ENCODE results near the gene ARFIP1.

ARFIP1 gene

DNA sequence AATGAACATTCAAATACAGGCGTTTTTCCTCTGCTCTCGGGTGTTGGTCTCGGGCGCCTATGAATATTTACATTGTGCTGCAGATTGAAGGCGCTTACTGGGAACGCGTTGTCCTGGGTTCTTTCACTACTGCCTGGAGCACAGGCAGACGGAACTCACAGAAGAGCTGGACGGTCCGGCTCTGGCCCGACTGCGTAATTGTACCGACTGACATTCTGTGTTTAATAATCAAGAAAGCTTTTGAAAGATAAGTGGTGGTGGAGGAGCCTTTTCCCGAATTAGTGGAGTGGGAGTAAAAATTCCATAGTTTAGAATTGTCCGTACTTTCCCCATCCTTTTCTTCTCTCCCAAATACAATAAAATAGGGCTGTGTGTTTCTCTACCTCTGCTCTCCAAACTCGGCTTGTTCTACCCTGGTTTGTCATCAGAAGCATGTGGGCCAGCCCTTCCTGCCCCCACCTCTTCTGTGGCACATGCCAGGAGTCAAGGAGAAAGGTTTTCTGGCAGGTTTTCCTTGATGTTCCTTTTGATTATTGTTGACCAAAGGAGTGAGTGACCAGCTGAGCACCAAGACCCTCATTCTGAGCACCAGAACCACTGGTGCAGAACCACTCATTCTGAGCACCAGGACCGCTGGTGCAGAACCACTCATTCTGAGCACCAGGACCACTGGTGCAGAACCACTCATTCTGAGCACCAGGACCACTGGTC lies 158.6 kb downstream of the ARFIP1 start:
- DNase-seq (ENCODE audit: low spot score) = no peak

DNA sequence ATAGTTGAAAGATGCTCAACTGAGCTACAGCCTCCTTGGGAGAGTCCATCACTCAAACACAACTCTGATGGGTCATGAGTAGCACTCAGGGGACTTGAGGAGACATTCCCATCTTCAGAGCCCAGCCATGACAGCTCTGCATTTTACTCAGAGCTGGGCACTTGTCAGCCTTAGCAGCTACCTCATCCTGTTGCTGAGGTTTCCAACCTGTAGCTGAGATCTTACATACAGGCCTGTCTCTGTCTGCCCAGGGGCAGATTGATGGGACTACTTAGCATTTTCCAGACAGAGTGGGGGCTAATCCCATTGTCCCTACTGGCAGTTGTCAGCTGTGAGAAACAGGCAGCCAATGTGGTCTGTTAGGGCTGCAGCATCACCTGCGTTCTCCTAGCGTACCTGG lies 159.9 kb downstream of the ARFIP1 start:
- DNase-seq (ENCODE audit: low spot score) = no peak

DNA sequence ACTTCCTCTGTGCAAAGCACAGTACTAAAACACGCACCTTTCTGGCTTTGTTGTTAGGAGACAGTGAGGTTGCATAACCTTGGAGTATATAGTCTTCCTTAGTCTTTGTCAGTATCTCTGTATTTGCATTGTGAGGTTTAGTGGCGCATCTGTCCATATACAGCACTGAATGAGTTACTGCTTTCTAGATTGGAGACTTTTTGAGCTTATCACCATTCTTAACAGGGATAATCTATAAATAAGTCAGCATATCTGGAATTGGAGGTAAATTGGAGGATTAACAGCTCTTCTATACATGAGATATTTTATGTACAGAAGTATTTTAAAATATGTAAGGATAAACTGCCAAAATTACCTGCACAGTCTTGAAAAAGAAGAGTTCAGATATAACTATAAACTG lies 160.7 kb downstream of the ARFIP1 start:
- no peak for DNase-seq (ENCODE audit: low spot score)

DNA sequence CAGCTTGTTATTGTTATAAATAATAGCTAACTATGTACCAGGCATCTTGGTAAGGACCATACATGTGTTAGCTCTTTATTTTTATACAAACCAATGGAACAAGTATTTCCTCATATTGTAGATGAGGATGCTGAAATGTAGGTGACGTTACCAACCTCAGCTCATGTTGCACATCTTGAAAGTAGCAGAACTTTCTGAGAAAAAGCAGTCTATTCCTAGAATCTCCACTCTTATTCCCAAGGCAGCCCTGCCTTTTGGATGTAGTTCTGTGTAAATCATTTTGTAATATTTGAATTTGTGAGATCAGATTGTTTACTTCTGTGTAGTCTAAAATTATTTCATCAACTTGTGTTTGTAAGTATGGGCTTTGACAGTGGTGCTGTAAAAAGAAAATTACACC lies 161.7 kb downstream of the ARFIP1 start:
- DNase-seq (ENCODE audit: low spot score) = no peak

DNA sequence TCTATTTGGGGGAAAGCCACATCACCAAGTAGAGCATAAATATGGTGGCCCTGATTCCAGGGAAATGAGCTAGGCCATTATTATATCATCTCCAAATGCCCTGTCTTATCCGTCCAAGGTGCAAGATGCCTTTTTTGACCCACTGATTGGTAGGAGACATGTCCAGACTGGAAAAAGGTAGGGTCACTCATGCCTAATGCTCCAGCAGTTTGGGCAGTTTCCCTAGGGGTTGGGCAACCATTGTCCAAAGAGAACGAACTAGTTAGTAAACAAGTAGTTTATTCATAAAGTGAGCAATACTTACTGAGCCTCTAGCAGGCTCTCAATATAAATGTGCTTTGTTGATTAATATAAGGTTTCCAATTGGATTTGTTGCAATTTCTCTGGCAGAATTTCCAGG lies 162.6 kb downstream of the ARFIP1 start:
- no peak for DNase-seq (ENCODE audit: low spot score)

DNA sequence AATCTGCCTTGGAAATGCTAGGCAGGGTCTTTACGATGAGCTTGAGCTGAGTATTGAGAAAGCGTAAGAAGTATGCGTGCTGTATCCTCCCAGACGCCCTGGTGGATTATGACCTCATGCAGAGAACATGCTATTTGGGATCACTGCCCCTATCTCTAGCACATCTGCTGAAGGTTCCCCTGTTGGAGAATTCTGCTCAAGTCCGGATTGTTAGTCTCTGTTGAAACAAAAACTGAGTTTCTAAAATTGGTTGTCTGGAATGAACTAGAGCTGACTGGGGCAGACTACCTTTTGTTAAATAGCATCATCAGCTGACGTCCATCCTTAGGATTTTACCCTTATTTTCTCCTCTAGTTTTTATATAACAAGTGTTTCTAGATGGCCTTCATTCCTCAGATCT lies 163.9 kb downstream of the ARFIP1 start:
- peak; percentile 61 for DNase-seq (ENCODE audit: low spot score)

DNA sequence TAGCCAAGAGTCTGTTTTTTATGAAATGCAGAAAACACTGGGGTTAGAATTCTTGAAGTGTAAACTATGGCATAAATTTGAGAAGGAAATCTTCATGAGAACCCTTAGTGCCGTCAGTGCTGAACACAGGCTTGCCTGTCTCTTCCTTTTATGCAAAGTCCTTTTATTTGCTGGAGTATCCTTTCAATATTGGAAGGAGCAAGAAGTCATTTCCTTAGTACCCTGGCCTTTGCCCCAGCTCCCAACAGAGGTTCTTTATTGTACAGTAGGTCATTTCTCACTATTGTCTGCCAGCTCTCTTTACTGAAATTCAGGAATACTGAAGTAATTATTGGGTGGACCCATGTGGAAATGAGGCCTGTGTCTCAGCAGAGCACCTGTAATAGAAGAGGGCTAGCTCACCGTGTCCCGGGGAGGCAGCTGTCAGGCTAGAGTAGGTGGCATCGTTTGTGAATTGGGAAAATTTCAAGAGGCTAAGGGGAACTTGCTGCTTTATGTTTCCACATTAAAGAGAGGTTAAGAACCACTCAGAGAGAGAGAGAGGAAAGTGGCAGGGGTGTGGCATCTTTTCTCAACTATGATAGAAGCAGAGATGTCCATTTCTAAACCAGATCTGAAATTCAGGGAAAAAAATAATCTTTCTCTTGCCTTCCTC lies 165.0 kb downstream of the ARFIP1 start:
- DNase-seq (ENCODE audit: low spot score) = no peak

DNA sequence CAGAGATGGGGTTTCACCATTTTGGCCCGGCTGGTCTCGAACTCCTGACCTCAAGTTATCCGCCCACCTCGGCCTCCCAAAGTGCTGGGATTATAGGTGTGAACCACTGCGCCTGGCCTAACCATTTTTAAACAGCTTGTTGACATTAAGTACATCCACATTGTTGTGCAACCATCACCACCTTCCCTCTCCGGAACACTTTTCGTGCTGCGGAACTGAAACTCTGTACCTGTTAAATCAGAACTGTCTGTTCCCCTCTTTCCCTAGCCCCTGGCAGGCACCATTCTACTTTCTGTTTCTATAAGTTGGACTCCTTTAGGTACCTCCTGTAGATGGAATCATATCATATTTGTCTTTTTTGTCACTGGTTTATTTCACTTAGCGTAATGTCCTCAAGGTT lies 165.9 kb downstream of the ARFIP1 start:
- DNase-seq (ENCODE audit: low spot score) = no peak

DNA sequence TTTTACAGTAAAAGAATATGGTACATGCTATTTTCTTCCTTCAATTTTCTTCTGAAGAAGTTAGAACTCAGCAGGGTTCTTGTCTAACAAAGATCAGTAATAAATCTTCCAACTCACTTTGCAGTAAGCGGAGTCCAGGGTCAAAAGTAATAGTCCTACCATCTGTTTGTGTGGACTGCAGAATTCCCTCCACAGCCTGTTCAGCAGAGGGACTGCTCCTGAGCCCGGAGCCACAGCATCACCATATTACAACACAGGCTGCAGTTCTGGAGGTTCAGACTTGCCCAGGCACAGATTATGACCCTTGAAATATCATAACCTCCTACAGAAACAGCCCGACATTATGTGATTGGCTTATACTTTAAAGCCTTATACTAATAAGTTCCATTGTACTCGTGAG lies 166.7 kb downstream of the ARFIP1 start:
- no peak for DNase-seq (ENCODE audit: low spot score)

DNA sequence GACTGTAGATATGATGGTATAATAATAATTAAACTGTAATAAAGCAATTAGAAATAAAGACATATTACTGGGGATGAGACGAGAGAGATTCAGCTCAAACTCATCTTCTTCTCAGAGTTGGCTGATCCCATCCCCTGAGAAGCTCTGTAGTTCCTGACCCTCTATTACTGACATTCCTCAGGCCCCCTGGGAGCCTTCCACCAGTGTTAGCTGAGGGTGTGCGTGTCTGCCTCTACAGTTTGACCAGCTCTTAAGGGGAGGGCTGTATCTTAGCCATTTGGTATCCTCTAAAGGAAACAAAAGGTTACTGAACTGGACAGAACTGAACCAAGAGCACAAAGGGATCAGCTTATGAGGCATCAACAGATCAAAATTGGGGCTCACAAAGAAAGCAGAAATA lies 167.6 kb downstream of the ARFIP1 start:
- no peak for DNase-seq (ENCODE audit: low spot score)

DNA sequence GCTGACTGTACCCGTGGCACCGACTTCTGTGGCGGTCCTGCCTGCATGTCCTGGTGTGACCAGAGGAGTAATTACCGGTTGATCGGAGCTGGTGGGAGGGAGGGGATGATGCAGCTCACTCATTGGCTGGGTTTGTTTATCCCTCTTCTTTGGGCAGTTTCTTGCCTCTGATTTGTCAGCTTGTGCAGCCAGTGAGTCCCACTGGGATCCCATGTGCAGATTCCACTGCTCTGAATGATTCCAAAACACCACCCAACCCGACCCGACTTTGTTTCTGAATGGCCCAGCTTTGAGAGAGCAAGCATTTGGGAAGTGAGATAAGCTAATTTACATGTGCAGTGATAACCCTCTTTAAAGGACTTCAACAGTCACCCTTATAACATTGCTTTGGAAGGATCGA lies 170.2 kb downstream of the ARFIP1 start:
- DNase-seq (ENCODE audit: low spot score) = no peak

DNA sequence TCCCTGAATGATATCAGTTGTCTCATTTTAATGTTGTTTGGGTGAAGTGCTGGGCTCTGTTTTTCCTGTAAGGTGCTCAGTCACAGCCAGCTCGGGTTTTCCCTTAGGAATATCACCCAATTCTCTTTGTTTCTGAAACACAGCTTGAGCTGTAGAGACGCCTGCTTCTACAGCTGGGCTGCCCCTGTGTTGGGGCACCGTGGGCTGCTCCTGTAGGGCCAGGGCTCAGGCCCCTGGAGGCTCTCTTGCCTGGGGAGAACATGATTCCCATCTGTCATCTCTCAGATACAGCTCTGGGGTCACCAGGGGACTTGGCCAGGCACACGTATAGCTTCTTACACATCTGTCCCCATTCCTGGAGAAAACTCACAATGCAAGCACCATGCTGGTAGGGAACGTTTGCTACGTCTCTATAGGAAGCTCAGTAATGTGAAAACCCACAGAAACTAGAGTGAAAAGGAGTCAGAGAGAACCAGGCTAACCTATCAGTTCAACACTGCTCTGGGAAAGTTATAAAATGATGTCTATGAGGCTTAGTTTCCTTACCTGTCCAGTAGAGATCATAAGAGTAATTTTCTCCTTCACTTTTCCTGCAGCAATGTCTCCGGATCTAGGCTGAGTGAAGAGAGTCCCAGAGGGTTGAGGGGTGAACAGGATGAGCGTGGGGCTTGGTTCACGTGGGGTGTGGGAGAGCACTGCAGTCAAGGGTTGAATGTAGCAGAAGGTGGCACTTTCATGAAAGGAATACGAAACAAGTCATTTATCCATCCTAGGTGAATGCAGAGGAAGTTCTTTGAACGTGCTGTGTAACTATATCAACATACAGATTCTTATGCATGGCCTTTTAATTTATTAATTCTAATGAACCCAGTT lies 170.9 kb downstream of the ARFIP1 start:
- no peak for DNase-seq (ENCODE audit: low spot score)

DNA sequence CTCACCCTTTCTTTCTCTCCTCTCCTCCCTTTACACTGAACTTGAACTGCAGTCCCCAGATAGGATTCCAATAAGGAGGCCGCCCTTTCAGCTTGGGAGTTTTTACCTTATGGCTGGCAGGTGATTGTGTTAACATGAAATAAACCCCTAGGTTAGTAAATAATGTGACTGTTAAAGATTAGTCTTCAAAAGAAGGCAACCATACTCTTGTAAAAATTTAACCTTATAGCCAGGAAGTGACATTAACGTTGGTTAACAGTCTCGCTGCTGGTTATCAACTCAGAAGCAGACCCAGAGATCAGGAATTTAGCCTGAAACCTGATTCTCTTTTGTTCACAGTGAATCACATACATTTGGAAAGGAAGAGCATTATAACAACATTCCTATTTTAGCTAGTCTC lies 171.6 kb downstream of the ARFIP1 start:
- no peak for DNase-seq (ENCODE audit: low spot score)

DNA sequence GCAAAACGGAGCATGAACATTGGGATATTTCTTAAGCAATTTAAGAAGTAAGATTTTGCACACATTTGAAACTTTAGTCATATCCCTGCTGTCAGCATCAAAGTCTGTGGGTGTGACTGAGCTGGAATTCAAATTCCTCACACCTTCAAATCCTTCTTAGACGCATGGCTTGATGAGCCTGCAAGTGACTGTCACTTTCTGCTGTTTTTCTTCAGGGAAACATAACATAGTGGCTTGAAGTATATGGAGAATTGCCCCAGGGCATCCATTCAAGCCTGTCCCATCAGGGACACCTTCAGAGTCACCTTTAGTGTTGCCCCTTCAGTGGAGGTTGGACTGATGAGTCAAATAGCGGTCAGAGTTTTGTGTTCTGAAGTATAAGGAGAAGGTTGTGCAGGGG lies 173.8 kb downstream of the ARFIP1 start:
- no peak for DNase-seq (ENCODE audit: low spot score)

DNA sequence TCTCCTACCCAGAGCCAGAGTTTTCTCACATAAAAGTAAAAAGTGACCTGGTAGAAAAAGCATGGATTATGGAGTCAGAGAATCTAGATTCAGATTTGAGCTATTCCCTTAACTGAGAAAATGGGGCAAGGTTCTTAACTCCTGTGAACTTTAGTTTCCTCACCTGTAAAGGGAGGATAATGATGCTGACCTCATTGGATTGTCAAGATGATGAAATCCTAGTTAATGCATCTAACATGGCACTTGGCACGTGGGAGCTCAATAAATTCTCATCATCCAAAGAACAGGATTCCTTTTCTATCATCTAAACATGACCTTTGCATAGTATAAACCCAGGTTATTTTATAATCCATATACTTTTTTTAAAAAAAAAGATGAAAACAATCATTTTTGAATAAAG lies 175.0 kb downstream of the ARFIP1 start:
- no peak for DNase-seq (ENCODE audit: low spot score)

DNA sequence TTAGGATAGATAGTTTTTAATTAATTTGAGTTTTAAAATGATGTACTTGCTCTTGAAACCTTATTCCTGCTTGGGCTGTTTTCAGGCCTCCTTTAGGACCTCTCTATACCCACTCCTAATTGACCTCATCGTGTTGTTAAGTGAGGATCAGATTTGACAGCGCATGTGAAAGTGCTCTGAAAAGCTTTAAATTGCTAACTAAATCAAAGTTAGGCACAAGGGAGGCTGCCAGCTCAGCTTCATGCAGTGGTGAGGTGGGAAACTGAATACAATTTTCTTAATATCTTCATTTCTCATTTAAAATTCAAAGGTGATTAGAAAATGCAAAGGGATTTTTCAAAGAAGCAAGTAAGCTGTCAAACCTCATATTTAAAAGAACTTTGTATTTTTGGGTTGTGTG lies 176.4 kb downstream of the ARFIP1 start:
- DNase-seq (ENCODE audit: low spot score) = no peak

DNA sequence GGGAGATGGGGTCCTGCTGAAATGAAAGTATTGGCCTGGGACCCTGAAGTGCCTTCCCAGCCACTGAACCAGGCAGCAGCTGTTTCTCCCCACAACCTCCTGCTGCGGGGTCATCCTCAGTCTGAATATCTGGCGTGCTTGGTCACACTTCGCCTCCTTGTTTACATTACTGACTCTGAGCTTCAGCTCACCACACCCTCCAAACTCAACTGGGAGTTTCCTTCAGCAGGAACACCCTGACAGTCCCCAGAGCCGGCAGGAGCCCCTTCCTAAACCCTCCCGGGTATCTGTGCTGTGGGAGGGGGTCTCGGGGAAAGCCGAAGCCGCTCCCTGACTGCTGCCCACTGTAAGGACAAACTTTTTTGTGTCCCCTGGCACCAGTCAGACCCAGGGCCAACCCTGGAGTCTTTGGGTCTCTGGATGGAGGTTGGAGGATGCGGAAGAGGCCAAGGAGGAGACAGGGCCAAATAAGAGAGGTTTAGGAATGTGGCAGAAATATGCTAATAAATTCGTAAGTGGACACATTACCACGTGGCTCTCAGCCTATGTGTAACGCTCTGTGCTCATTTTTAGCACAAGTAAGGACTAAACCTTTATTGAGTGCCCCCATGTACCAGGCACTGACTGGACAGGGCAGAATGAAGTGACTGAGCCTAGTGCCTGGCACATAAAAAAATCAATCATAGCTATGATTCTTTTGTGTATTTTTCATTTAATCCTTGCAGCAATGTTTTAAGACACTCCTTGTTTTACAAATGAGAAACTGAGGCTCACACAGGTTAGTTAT lies 177.1 kb downstream of the ARFIP1 start:
- peak; percentile 78 for DNase-seq (ENCODE audit: low spot score)

DNA sequence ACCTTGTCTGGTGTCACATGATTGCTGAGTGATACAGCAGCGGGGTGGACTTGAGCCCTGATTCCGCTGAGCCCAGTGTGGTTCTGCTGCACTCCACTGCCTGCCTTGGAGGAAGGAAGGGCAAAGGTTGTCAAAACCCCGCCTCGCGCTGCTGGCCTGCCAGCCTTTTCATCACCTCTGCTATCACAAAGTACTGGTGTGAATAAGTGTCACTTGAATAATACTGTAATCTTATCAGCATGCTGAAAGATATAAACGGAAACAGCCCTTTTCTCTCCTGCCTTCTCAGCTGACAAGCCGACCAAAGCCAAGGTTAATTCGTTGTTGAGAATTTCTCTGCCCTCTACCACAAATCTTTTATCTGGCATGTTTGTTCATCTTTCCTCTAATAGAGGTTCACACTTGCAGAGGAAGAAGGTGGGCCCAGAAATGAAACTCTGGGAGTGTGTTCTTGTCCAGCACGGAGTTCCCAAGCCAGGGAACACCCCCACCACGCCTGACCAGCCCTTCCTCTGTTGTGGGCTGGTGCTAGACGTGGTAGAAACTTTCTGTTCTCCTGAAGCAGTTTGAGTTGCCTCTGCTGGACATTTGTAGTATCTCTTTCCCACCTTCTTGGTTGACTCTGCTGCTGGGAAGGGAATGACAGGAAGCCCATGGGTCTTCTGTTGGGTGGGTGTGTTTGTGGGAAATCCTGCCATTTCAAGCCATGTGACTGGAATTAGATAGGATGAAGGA lies 177.8 kb downstream of the ARFIP1 start:
- no peak for DNase-seq (ENCODE audit: low spot score)

DNA sequence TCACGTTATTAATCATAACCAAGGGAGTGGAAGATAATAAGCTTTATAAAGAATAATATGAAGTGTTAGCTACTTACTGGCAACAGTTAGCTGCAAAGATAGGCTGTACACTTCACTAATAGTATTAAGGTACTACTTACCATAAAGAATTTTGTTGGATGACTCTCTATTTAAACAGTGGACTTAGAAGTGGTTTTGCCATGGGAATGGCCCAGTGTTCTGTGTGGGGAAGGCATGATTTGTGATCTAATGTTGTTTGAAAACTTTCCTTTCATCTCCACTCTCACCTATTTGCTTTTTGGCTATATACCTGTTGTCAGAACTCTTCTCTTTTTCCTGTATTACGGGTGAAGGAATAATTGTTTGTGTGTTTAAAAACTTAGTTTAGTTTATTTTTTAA lies 179.3 kb downstream of the ARFIP1 start:
- no peak for DNase-seq (ENCODE audit: low spot score)

DNA sequence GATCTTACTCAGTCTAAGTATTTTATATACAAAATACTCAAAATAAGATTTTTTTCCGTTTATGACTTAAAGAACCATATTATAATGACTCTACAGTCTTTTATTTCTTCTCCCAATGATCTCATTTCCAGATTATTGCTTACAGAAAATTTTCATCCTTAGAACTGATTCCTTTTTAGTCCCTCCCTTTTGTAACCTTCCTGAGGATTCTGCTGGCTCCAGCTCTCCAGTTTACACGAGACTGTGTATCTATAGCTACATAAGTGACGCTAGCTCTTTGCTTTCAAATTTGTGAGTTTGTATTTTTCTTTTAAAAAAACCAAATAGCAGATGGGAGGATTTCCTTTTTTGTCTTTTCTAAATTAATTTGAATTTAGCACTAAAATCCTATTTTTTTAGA lies 180.3 kb downstream of the ARFIP1 start:
- DNase-seq (ENCODE audit: low spot score) = no peak

DNA sequence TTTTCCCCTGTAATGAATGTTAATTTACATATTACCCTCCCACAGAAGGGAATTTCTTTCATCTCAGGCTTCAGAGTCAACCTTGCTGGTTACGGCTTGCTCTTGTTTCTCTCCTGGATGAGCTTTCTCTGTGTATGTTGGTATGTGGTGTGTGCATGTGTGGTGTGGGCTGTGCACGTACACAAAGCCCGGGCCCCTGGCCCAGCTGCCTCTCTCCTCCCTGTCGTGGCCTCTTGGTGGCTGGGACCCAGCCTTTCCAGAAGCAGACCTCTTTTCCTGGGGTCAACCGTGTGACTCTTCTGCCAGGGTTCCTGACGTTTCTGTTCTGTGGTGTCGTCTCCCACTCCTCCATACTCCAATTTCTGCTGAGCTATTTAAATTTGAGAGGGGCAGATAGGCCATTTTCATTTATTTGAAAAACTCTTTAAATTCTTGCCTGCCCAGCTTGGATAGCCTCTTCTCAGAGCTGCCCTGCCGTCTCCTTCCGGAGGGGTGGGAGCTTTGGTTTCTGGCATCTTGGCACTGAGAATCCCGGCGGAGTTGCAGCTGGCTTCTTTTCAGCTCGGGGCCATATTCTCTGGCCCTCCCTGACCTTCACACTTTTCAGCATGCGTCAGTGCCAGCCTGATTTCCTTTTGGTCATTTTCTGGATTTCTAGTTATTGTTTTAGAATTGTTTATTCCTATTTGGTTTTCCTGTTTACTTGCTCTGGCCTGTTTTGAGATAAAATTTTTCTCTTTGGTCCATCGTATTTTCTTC lies 181.4 kb downstream of the ARFIP1 start:
- no peak for DNase-seq (ENCODE audit: low spot score)
